ENCODE data around the gene ARHGEF28. TPM values are rescaled to one million over a fixed set of nuclear protein-coding genes. Genes with fewer than 3 reads are reported as not detected.

The ARHGEF28 gene
- under 1 TPM in 1 of 2 donors, not detected in 1; 0.05 TPM for total RNA-seq

GRCh38 chr5:73625944-73626811 is at the start of gene ARHGEF28:
Gene ARHGEF28 (plus strand): TSS chr5:73626196. CDS start chr5:73684852, 58,656 bp downstream.
- ATAC-seq (peak; percentile 40 to 78), DNase-seq (ENCODE audit: low spot score in 2 of 2) (peak in 1 of 2 donors; percentile 30)
- H3K27ac Mint-ChIP-seq = no peak within 1 kb of the TSS
- no peaks in the 10 kb centered on the region for H3K36me3 Mint-ChIP-seq
- H3K9me3 Mint-ChIP-seq = no peaks in the 10 kb centered on the region

GRCh38 chr5:73582285-73583145 is 43.5 kb upstream of the ARHGEF28 start:
- DNase-seq (ENCODE audit: low spot score in 2 of 2) = no peak
- no peak for ATAC-seq
- no peaks in the 10 kb centered on the region for H3K9me3 Mint-ChIP-seq
- H3K36me3 Mint-ChIP-seq = peaks cover 5 to 11% of the 10 kb centered on the region in 2 donors
- no peak overlapping the region for H3K27ac Mint-ChIP-seq

- DNase-seq (ENCODE audit: low spot score in 2 of 2) (no peak), ATAC-seq (no peak)
- Mint-ChIP-seq H3K36me3 (no peaks in the 10 kb centered on the region), H3K27ac (no peak overlapping the region), H3K9me3 (no peaks in the 10 kb centered on the region)
Observed at GRCh38 chr5:73587923-73588322, 38.1 kb upstream of the ARHGEF28 start.

GRCh38 chr5:73591102-73591695 is 34.8 kb upstream of the ARHGEF28 start:
- H3K27ac Mint-ChIP-seq = no peak overlapping the region
- ATAC-seq = peak; percentile 55 to 74
- no peaks in the 10 kb centered on the region for H3K9me3 Mint-ChIP-seq
- H3K36me3 Mint-ChIP-seq = no peaks in the 10 kb centered on the region
- peak in 1 of 2 donors; percentile 56 for DNase-seq (ENCODE audit: low spot score in 2 of 2)

- Mint-ChIP-seq H3K9me3 (no peaks in the 10 kb centered on the region), H3K36me3 (no peaks in the 10 kb centered on the region), H3K27ac (no peak overlapping the region)
- ATAC-seq (no peak), DNase-seq (ENCODE audit: low spot score in 2 of 2) (no peak)
Observed at GRCh38 chr5:73591698-73592501, 34.1 kb upstream of the ARHGEF28 start.

- ATAC-seq (no peak), DNase-seq (ENCODE audit: low spot score in 2 of 2) (no peak)
- H3K36me3 Mint-ChIP-seq = no peaks in the 10 kb centered on the region
- no peak overlapping the region for H3K27ac Mint-ChIP-seq
- no peaks in the 10 kb centered on the region for H3K9me3 Mint-ChIP-seq
Observed at GRCh38 chr5:73592551-73592950, 33.4 kb upstream of the ARHGEF28 start.

- Mint-ChIP-seq H3K36me3 (peaks cover 0 to 3% of the 10 kb centered on the region in 2 donors), H3K27ac (no peak overlapping the region), H3K9me3 (peaks cover 3% of the 10 kb centered on the region in 2 donors)
- ATAC-seq = peak in 1 of 2 donors; percentile 35
- DNase-seq (ENCODE audit: low spot score in 2 of 2) = peak in 1 of 2 donors; percentile 11
Observed at GRCh38 chr5:73596705-73597328, 29.2 kb upstream of the ARHGEF28 start.

GRCh38 chr5:73599380-73599779 is 26.6 kb upstream of the ARHGEF28 start:
- Mint-ChIP-seq H3K9me3 (peaks cover 4 to 5% of the 10 kb centered on the region in 2 donors), H3K36me3 (peaks cover 0 to 5% of the 10 kb centered on the region in 2 donors), H3K27ac (no peak overlapping the region)
- no peak for DNase-seq (ENCODE audit: low spot score in 2 of 2)
- no peak for ATAC-seq

- Mint-ChIP-seq H3K36me3 (peaks cover 0 to 5% of the 10 kb centered on the region in 2 donors), H3K9me3 (peaks cover 4 to 5% of the 10 kb centered on the region in 2 donors), H3K27ac (no peak overlapping the region)
- no peak for ATAC-seq
- DNase-seq (ENCODE audit: low spot score in 2 of 2) = no peak
Observed at GRCh38 chr5:73603998-73604397, 22.0 kb upstream of the ARHGEF28 start.

- no peak for DNase-seq (ENCODE audit: low spot score in 2 of 2)
- Mint-ChIP-seq H3K27ac (no peak overlapping the region), H3K9me3 (peaks cover 4 to 5% of the 10 kb centered on the region in 2 donors), H3K36me3 (peaks cover 0 to 5% of the 10 kb centered on the region in 2 donors)
- no peak for ATAC-seq
Observed at GRCh38 chr5:73605223-73606087, 20.5 kb upstream of the ARHGEF28 start.

GRCh38 chr5:73606206-73606753 is 19.7 kb upstream of the ARHGEF28 start:
- peaks cover 0 to 5% of the 10 kb centered on the region in 2 donors for H3K36me3 Mint-ChIP-seq
- H3K27ac Mint-ChIP-seq = no peak overlapping the region
- DNase-seq (ENCODE audit: low spot score in 2 of 2) (no peak), ATAC-seq (no peak)
- H3K9me3 Mint-ChIP-seq = peaks cover 4 to 5% of the 10 kb centered on the region in 2 donors

- ATAC-seq = no peak
- Mint-ChIP-seq H3K36me3 (no peaks in the 10 kb centered on the region), H3K9me3 (no peaks in the 10 kb centered on the region), H3K27ac (no peak overlapping the region)
- DNase-seq (ENCODE audit: low spot score in 2 of 2) = no peak
Observed at GRCh38 chr5:73607228-73607627, 18.8 kb upstream of the ARHGEF28 start.

- no peaks in the 10 kb centered on the region for H3K36me3 Mint-ChIP-seq
- no peak overlapping the region for H3K27ac Mint-ChIP-seq
- ATAC-seq (no peak), DNase-seq (ENCODE audit: low spot score in 2 of 2) (no peak)
- no peaks in the 10 kb centered on the region for H3K9me3 Mint-ChIP-seq
Observed at GRCh38 chr5:73612799-73613198, 13.2 kb upstream of the ARHGEF28 start.

GRCh38 chr5:73615085-73615484 is 10.9 kb upstream of the ARHGEF28 start:
- DNase-seq (ENCODE audit: low spot score in 2 of 2) = no peak
- Mint-ChIP-seq H3K27ac (no peak overlapping the region), H3K36me3 (no peaks in the 10 kb centered on the region), H3K9me3 (no peaks in the 10 kb centered on the region)
- ATAC-seq = no peak

GRCh38 chr5:73615947-73616346 is 10.0 kb upstream of the ARHGEF28 start:
- Mint-ChIP-seq H3K36me3 (no peaks in the 10 kb centered on the region), H3K27ac (no peak overlapping the region), H3K9me3 (no peaks in the 10 kb centered on the region)
- DNase-seq (ENCODE audit: low spot score in 2 of 2) = no peak
- no peak for ATAC-seq
